Psoas muscle (tissue), 8 donors: ENCODE results near the gene MAGI1. TPM values are rescaled to one million over a fixed set of nuclear protein-coding genes. Genes with fewer than 3 reads are reported as not detected.

Source experiments
- ATAC-seq, 4 donors: fragments of 200-7000 bp; cut with Tn5 transposase; one replicate each; pipeline ENCODE4 v1.9.1; 2020; ENCODE audit warnings: moderate library complexity in 3 of 4, mild to moderate bottlenecking in 2 of 4
- DNase-seq, 2 donors: peaks; one replicate each; pipeline ENCODE4 v3.0.0-alpha.2; 2020
- H3K27ac ChIP-seq: fragments of 200-600 bp; one replicate; pipeline ENCODE4 v1.8.0; 2022
- H3K27me3 ChIP-seq, 3 donors: fragments of 200-600 bp in 1 of 3; one replicate each; pipeline versions ENCODE4 v1.6.1 to v1.8.0; 2013 to 2022; ENCODE audit warnings: low read length in 2 of 3, mild to moderate bottlenecking in 2 of 3, moderate library complexity in 1 of 3; ENCODE audit not compliant: insufficient read depth in 3 of 3
- H3K36me3 ChIP-seq, 2 donors: fragments of 200-600 bp in 1 of 2; one replicate each; pipeline versions ENCODE4 v1.6.1 to v1.8.0; 2013 to 2022; ENCODE audit warnings: low read depth in 1 of 2, mild to moderate bottlenecking in 1 of 2, moderate library complexity in 1 of 2; ENCODE audit not compliant: insufficient read depth in 1 of 2
- H3K4me1 ChIP-seq: fragments of 200-600 bp; one replicate; pipeline ENCODE4 v1.8.0; 2022
- H3K4me3 ChIP-seq: fragments of 200-600 bp; one replicate; pipeline ENCODE4 v1.8.0; 2022; ENCODE audit warnings: mild to moderate bottlenecking
- H3K9me3 ChIP-seq: fragments of 200-600 bp; one replicate; pipeline ENCODE4 v1.8.0; 2022
- CTCF ChIP-seq: fragments of 200-600 bp; IDR thresholded peaks from one replicate; pipeline ENCODE4 v1.8.0; 2022; ENCODE audit warnings: antibody characterized with exemption
- WGBS, 3 donors: extraction: QIAGEN DNeasy Blood & Tissue Kit; methylation state at CpG; one replicate each; pipeline versions ENCODE4 v1.1.6 to v1.1.7; 2013; 5-methylcytosine and 5-hydroxymethylcytosine counted together
- intact Hi-C, 2 donors: fragments of 100-400 bp; cut with DNase I; formaldehyde crosslinking; loops; one replicate each; pipeline versions ENCODE4 v1.11.0 to v1.14.2; 2022
- polyA plus RNA-seq, 3 donors: library from polyadenylated mRNA; stranded (reverse); fragments of 200-250 nt; gene quantifications; one replicate each; pipeline ENCODE4 v1.2.3, GENCODE V29; 2013
- total RNA-seq, 4 donors: library from RNA; stranded (reverse); fragmentation: NEBNext Ultra II Directional in 2 of 4; extraction: Animal tissue kit (Norgen Biotek cat#: 25700) in 2 of 4; gene quantifications; one replicate each; pipeline versions ENCODE4 v1.2.1 to v1.2.4, GENCODE V29; 2021 to 2023
- donor health status: healthy with polysubstance abuse.
- donor health status: DM: no; HTN: no; CAD: no; lungs with moderate emphysema.
- donor health status: Bipolar disorder and iron deficiency.
- donor health status: healthy.
- donor health status: DM: yes; HTN: yes; CAD: no.
- donor health status: DM: no; HTN: no; CAD: no.
- donor health status: DM: no; HTN: no; CAD: no.
- donor health status: DM: yes; HTN: yes; CAD: no.

Gene MAGI1
- total and polyA plus RNA-seq, 7 donors, result 4.5 to 8.1 (median 6.3) TPM

DNA sequence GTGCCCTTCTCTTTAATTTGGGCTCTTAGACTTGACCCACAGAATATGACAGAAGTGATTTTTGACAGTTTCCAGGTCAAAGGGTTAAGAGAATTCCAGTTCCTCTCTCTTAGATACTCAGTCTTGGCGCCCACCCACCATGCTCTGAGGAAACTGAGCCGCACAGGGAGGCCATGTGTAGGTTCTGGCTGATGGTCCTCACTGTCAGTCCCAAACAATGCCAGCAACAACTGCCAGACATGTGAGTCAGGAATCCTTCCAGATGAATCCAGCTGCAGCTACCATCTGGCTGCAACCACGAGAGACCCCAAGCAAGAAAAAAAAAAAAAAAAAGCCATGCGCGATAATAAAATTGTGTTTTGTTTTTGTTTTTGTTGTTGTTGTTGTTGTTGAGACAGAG, 326.6 kb downstream of the MAGI1 start:
- DNase-seq, result no peak
- intact Hi-C loops, result no loop called here
- no peak for ATAC-seq

GRCh38 chr3:65706776-65707568, 331.7 kb downstream of the MAGI1 start:
- H3K4me1 ChIP-seq, result no peaks in the 10 kb centered on the region
- intact Hi-C loops, result loop anchor here in 1 of 2 donors (10.0 kb wide), 1 partner anchor 1352 kb away; no protein-coding TSS in a partner anchor
- no peaks in the 10 kb centered on the region for H3K27me3 ChIP-seq
- H3K4me3 ChIP-seq, result no peak overlapping the region
- no peaks in the 10 kb centered on the region for H3K36me3 ChIP-seq
- TF ChIP-seq CTCF, result no peak
- no peak for DNase-seq
- H3K9me3 ChIP-seq, result no peaks in the 10 kb centered on the region
- 84 to 89% (median 89%) methylated on average over 13 of the region's 13 CpGs for WGBS, 3 donors
- no peak for ATAC-seq
- no peak overlapping the region for H3K27ac ChIP-seq

More for the DNA sequence above, 326.6 kb downstream of the MAGI1 start:
- H3K27me3 ChIP-seq, result no peaks in the 10 kb centered on the region
- TF ChIP-seq CTCF, result no peak
- no peak overlapping the region for H3K4me3 ChIP-seq
- no peaks in the 10 kb centered on the region for H3K9me3 ChIP-seq
- H3K36me3 ChIP-seq, result no peaks in the 10 kb centered on the region
- no peak overlapping the region for H3K27ac ChIP-seq
- 43 to 56% (median 45%) methylated on average over 5 of the region's 5 CpGs for WGBS, 3 donors
- no peaks in the 10 kb centered on the region for H3K4me1 ChIP-seq

DNA sequence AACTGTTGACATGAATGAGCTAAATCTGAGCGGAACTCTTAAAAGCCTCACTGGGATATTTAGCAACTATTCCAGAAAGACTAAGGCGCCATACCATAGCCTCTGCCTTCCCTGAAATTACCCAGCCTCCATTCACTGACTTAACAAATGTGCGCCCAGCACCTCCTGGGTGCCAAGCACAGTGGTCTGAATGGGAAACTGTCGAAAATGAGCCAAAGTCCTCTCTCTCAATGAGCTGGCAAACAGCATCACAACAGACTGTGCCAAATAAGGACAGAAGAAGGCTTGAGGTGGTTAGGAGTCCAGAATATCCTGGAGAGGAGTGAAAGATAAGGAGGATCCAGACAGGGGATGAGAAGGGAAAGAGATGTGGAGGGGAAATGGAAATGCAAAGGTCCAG, 332.4 kb downstream of the MAGI1 start:
- intact Hi-C loops, result loop anchor here in 1 of 2 donors (10.0 kb wide), 1 partner anchor 1352 kb away; no protein-coding TSS in a partner anchor
- Histone ChIP-seq H3K9me3 (no peaks in the 10 kb centered on the region), H3K36me3 (no peaks in the 10 kb centered on the region), H3K4me3 (no peak overlapping the region), H3K27ac (no peak overlapping the region), H3K4me1 (no peaks in the 10 kb centered on the region), H3K27me3 (no peaks in the 10 kb centered on the region)
- no peak for ATAC-seq
- 79 to 95% (median 93%) methylated on average over 4 of the region's 4 CpGs for WGBS, 3 donors
- no peak for TF ChIP-seq CTCF
- DNase-seq, result no peak

DNA sequence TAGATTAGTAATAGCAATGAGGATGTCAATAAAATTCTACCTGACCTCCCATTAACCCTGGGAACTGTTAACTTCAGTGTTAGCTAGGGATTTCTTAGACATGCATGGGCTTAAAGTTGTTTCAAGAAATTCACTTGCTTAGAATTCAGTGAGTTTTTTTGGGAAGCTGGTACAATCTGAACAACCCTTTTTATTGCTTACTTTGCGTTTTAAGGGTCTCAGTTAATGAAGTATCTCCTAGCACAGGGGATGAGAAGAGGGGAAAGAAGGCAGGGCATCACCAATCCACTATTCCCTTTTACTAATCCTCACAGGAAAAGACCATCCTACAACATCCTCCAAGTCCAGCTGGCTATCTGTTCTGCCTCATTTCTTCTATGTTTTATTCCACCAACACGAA, 334.9 kb downstream of the MAGI1 start:
- H3K4me1 ChIP-seq, result no peaks in the 10 kb centered on the region
- no peaks in the 10 kb centered on the region for H3K36me3 ChIP-seq
- no peak overlapping the region for H3K4me3 ChIP-seq
- ATAC-seq (no peak), DNase-seq (no peak)
- intact Hi-C loops, result loop anchor here in 1 of 2 donors (10.0 kb wide), 1 partner anchor 1349 kb away; no protein-coding TSS in a partner anchor
- no peaks in the 10 kb centered on the region for H3K27me3 ChIP-seq
- TF ChIP-seq CTCF, result no peak
- no peaks in the 10 kb centered on the region for H3K9me3 ChIP-seq
- no peak overlapping the region for H3K27ac ChIP-seq
- 71 to 80% (median 76%) methylated on average over 2 of the region's 2 CpGs for WGBS, 3 donors
